HCT116 (cell line): ENCODE results near the gene PUM1. TPM values are rescaled to one million over a fixed set of nuclear protein-coding genes. Genes with fewer than 3 reads are reported as not detected.

Experiments used
- ATAC-seq: fragments of 200-7000 bp; cut with Tn5 transposase; 2 replicates; pipeline ENCODE4 v1.9.1; 2020; ENCODE audit warnings: mild to moderate bottlenecking, moderate library complexity
- BruUV-seq: library from RNA; stranded (reverse); fragments of 400-500 nt; replicated peaks from 2 replicates; lab custom pipeline; 2021; lab: Mats Ljungman, UMichigan
- CTCF ChIA-PET: fragments of 300-600 bp; sonication (Branson Sonifier 250); formaldehyde crosslinking; loops from one replicate; lab custom pipeline; 2021; ENCODE audit warnings: antibody characterized with exemption; lab: Charles Lee
- POLR2A ChIA-PET: fragments of 300-600, 350-600 bp; sonication (Branson Sonifier 250); formaldehyde crosslinking; loops from one replicate; lab custom pipeline; 2021; ENCODE audit warnings: antibody characterized with exemption; lab: Charles Lee
- RAD21 ChIA-PET, 2 experiments: fragments of 300-600 bp; sonication (Branson Sonifier 250); formaldehyde crosslinking; loops; one replicate each; lab custom pipeline; 2023; ENCODE audit warnings: low total read pairs in 2 of 2; ENCODE audit not compliant: uncharacterized antibody in 2 of 2, unreplicated experiment in 2 of 2, low non-redundant PET in 1 of 2; lab: Charles Lee
- DNase-seq: peaks from one replicate; pipeline ENCODE4 v3.0.0-alpha.2; 2010; ENCODE audit warnings: low read depth, low spot score
- H2AFZ ChIP-seq: fragments of 200-600 bp; shearing (Covaris generic), sonication (generic); 2 replicates; pipeline ENCODE4 v1.6.1; 2017; ENCODE audit warnings: low read depth, mixed run types, mixed read lengths, antibody characterized with exemption, low read length; ENCODE audit not compliant: poor library complexity, severe bottlenecking
- H3K27ac ChIP-seq: 2 replicates; pipeline ENCODE4 v1.5.1; 2012; ENCODE audit warnings: low read depth, low read length
- H3K27me3 ChIP-seq: fragments of 200-600 bp; sonication (generic); 2 replicates; pipeline ENCODE4 v1.6.1; 2016; ENCODE audit warnings: mixed run types, low read length, mixed read lengths; ENCODE audit not compliant: insufficient read depth
- H3K36me3 ChIP-seq, 2 experiments: fragments of 200-500 bp in 1 of 2; fragments of 200-600 bp in 1 of 2; sonication (Bioruptor generic) in 1 of 2; sonication (generic) in 1 of 2; 2 replicates each; pipeline versions ENCODE4 v1.5.1 to v1.6.1; 2014 to 2016; ENCODE audit warnings: low read length in 2 of 2, inconsistent platforms in 1 of 2, mixed read lengths in 1 of 2, mixed run types in 1 of 2; ENCODE audit not compliant: insufficient read depth in 2 of 2, control insufficient read depth in 1 of 2
- H3K4me1 ChIP-seq, 2 experiments: fragments of 200-600 bp in 1 of 2; sonication (generic) in 1 of 2; 2 replicates each; pipeline versions ENCODE4 v1.5.1 to v1.6.1; 2012 to 2017; ENCODE audit warnings: low read length in 2 of 2, inconsistent platforms in 1 of 2, mild to moderate bottlenecking in 1 of 2, mixed read lengths in 1 of 2, mixed run types in 1 of 2, moderate library complexity in 1 of 2; ENCODE audit not compliant: insufficient read depth in 2 of 2, control insufficient read depth in 1 of 2
- H3K4me2 ChIP-seq: fragments of 200-600 bp; sonication (generic); 2 replicates; pipeline ENCODE4 v1.6.1; 2017; ENCODE audit warnings: mixed run types, low read length, mixed read lengths
- H3K4me3 ChIP-seq, 2 experiments: fragments of 200-600 bp in 1 of 2; sonication (generic) in 1 of 2; replicated peaks in 1 of 2; 2 replicates each; pipeline ENCODE4 v1.5.1; 2011 to 2016; ENCODE audit warnings: low read length in 2 of 2, control low read depth in 1 of 2, low read depth in 1 of 2, mild to moderate bottlenecking in 1 of 2, mixed read lengths in 1 of 2, mixed run types in 1 of 2
- H3K79me2 ChIP-seq: fragments of 200-600 bp; sonication (generic); 2 replicates; pipeline ENCODE4 v1.6.1; 2017; ENCODE audit warnings: mild to moderate bottlenecking, mixed run types, low read length, moderate library complexity, mixed read lengths; ENCODE audit not compliant: insufficient read depth
- H3K9ac ChIP-seq: fragments of 200-600 bp; sonication (generic); 2 replicates; pipeline ENCODE4 v1.6.1; 2016; ENCODE audit warnings: low read length, mixed read lengths
- H3K9me2 ChIP-seq: fragments of 200-600 bp; sonication (generic), shearing (Covaris generic); 2 replicates; pipeline ENCODE4 v1.6.1; 2017; ENCODE audit warnings: mixed run types, mild to moderate bottlenecking, moderate library complexity; ENCODE audit not compliant: insufficient read depth
- H3K9me3 ChIP-seq, 2 experiments: fragments of 200-500 bp in 1 of 2; fragments of 200-600 bp in 1 of 2; sonication (Bioruptor generic) in 1 of 2; sonication (generic) in 1 of 2; 2 replicates each; pipeline ENCODE4 v1.6.1; 2014 to 2017; ENCODE audit warnings: low read length in 2 of 2, mixed read lengths in 2 of 2, inconsistent platforms in 1 of 2, low read depth in 1 of 2, mild to moderate bottlenecking in 1 of 2, mixed run types in 1 of 2, moderate library complexity in 1 of 2; ENCODE audit not compliant: control insufficient read depth in 1 of 2, insufficient read depth in 1 of 2
- H4K20me1 ChIP-seq: fragments of 200-600 bp; sonication (generic), shearing (Covaris generic); 2 replicates; pipeline ENCODE4 v1.6.1; 2017; ENCODE audit warnings: mixed run types, mild to moderate bottlenecking, moderate library complexity; ENCODE audit not compliant: insufficient read depth
- CBX3 ChIP-seq: IDR thresholded peaks from 2 replicates; pipeline ENCODE4 v1.6.1; 2012; ENCODE audit warnings: low read depth
- CEBPB ChIP-seq: IDR thresholded peaks from 2 replicates; pipeline ENCODE4 v1.6.1; 2012; ENCODE audit warnings: low read depth
- CTCF ChIP-seq, 3 experiments: fragments of 200-600 bp in 1 of 3; sonication (generic) in 1 of 3; IDR thresholded peaks in 2 of 3; conservative IDR thresholded peaks in 1 of 3; 2 replicates each; pipeline ENCODE4 v1.5.1; 2012 to 2017; ENCODE audit warnings: low read depth in 2 of 3, low read length in 2 of 3, antibody characterized with exemption in 1 of 3, borderline replicate concordance in 1 of 3, control low read depth in 1 of 3, mild to moderate bottlenecking in 1 of 3, mixed read lengths in 1 of 3, mixed run types in 1 of 3, moderate library complexity in 1 of 3; ENCODE audit not compliant: insufficient read depth in 1 of 3
- EGR1 ChIP-seq: IDR thresholded peaks from 2 replicates; pipeline ENCODE4 v1.6.1; 2012; ENCODE audit warnings: low read depth
- ELF1 ChIP-seq: IDR thresholded peaks from 2 replicates; pipeline ENCODE4 v1.6.1; 2012; ENCODE audit warnings: low read depth, borderline replicate concordance
- EZH2 ChIP-seq: fragments of 200-600 bp; sonication (generic); IDR thresholded peaks from 2 replicates; pipeline ENCODE4 v1.6.1; 2017; ENCODE audit warnings: antibody characterized with exemption, mixed run types
- EZH2phosphoT487 ChIP-seq: fragments of 200-600 bp; IDR thresholded peaks from 2 replicates; pipeline ENCODE4 v1.6.1; 2018; ENCODE audit warnings: antibody characterized with exemption, borderline replicate concordance
- FOSL1 ChIP-seq: IDR thresholded peaks from 2 replicates; pipeline ENCODE4 v1.6.1; 2012; ENCODE audit warnings: low read depth
- POLR2A ChIP-seq: IDR thresholded peaks from 2 replicates; pipeline ENCODE4 v1.7.0; 2011; ENCODE audit warnings: borderline replicate concordance; ENCODE audit not compliant: insufficient read depth, insufficient read length; ENCODE audit errors: extremely low read depth
- RAD21 ChIP-seq: IDR thresholded peaks from 2 replicates; pipeline ENCODE4 v1.6.1; 2012; ENCODE audit warnings: low read depth, mild to moderate bottlenecking
- SIN3A ChIP-seq: IDR thresholded peaks from 2 replicates; pipeline ENCODE4 v1.6.1; 2012; ENCODE audit warnings: low read depth
- SP1 ChIP-seq: IDR thresholded peaks from 2 replicates; pipeline ENCODE4 v1.6.1; 2012; ENCODE audit warnings: low read depth
- SRF ChIP-seq: IDR thresholded peaks from 2 replicates; pipeline ENCODE4 v1.6.1; 2012; ENCODE audit warnings: low read depth
- YY1 ChIP-seq: IDR thresholded peaks from 2 replicates; pipeline ENCODE4 v1.6.1; 2011; ENCODE audit warnings: low read length, low read depth, moderate library complexity, mild to moderate bottlenecking; ENCODE audit not compliant: insufficient replicate concordance; ENCODE audit errors: extremely low read depth
- ZFX ChIP-seq: fragments of 450-650 bp; IDR thresholded peaks from 2 replicates; pipeline ENCODE4 v1.6.1; 2017
- ZNF274 ChIP-seq: fragments of 200-500 bp; sonication (Bioruptor generic); IDR thresholded peaks from 2 replicates; pipeline ENCODE4 v1.6.1; 2014; ENCODE audit warnings: mild to moderate bottlenecking, low read depth, low read length, inconsistent platforms
- intact Hi-C: fragments of 100-400 bp; cut with micrococcal nuclease; formaldehyde crosslinking; loops from 2 replicates; pipeline ENCODE4 v1.10.0; 2022
- total RNA-seq: library from RNA; stranded (reverse); gene quantifications from one replicate; pipeline ENCODE4 v1.2.1, GENCODE V29; 2021; ENCODE audit not compliant: unreplicated experiment
- TF ChIP-seq, protein P1 (sequence below): IDR thresholded peaks from 2 replicates; pipeline ENCODE4 v1.6.1; 2012

PUM1 gene
- total RNA-seq, 1 experiment from 2014 or later = 113 TPM

- POLR2A ChIA-PET = no interaction called here
- H4K20me1 ChIP-seq = peaks cover 32% of the 10 kb centered on the region
- intact Hi-C loops = loop anchor here (10.0 kb wide), 1 partner anchor 91 kb away; no protein-coding TSS in a partner anchor
Observed at GRCh38 chr1:31063631-31064030, 1.9 kb downstream of the PUM1 start.

GRCh38 chr1:31062867-31063380 is 2.6 kb downstream of the PUM1 start:
- Histone ChIP-seq H3K9ac (no peak overlapping the region), H4K20me1 (peaks cover 35% of the 10 kb centered on the region), H3K27me3 (no peaks in the 10 kb centered on the region), H3K4me3 (no peak overlapping the region), H3K79me2 (peaks cover 77% of the 10 kb centered on the region), H3K9me2 (no peaks in the 10 kb centered on the region), H3K27ac (no peak overlapping the region), H3K9me3 (no peaks in the 10 kb centered on the region), H2AFZ (no peak overlapping the region), H3K36me3 (peaks cover 6 to 12% of the 10 kb centered on the region in 2 experiments), H3K4me2 (peak overlapping the region; percentile 85; the same call in 1 of the 2 replicates), H3K4me1 (peaks cover 17 to 27% of the 10 kb centered on the region in 2 experiments)
- CTCF ChIA-PET = no interaction called here
- RAD21 ChIA-PET = no interaction called here
- ATAC-seq (no peak), DNase-seq (no peak)
- POLR2A ChIA-PET = no interaction called here
- BruUV-seq = no TSS peak
- intact Hi-C loops = loop anchor here (10.0 kb wide), 1 partner anchor 92 kb away; no protein-coding TSS in a partner anchor
- no peak for TF ChIP-seq POLR2A
- TF ChIP-seq RAD21 = no peak
- TF ChIP-seq FOSL1 = no peak
- TF ChIP-seq CEBPB = no peak
- no peak for TF ChIP-seq EZH2phosphoT487
- no peak for TF ChIP-seq SRF
- no peak for TF ChIP-seq ELF1
- TF ChIP-seq EGR1 = no peak
- TF ChIP-seq CTCF (IDR thresholded peaks at IDR 0.05 in 2 of 3, conservative IDR thresholded peaks at IDR 0.05 in 1 of 3; ENCODE audit: borderline replicate concordance in 1 of 3, insufficient read depth in 1 of 3, low read depth in 2 of 3, low read length in 2 of 3) = no peak
- no peak for TF ChIP-seq CBX3
- TF ChIP-seq YY1 = no peak
- no peak for TF ChIP-seq ZNF274
- TF ChIP-seq, protein P1, sequence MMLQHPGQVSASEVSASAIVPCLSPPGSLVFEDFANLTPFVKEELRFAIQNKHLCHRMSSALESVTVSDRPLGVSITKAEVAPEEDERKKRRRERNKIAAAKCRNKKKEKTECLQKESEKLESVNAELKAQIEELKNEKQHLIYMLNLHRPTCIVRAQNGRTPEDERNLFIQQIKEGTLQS = no peak
- TF ChIP-seq ZFX = no peak
- no peak for TF ChIP-seq SP1

More at GRCh38 chr1:31063631-31064030, 1.9 kb downstream of the PUM1 start:
- no peaks in the 10 kb centered on the region for H3K9me3 ChIP-seq
- H3K27ac ChIP-seq = no peak overlapping the region
- H3K9me2 ChIP-seq = no peaks in the 10 kb centered on the region
- no peak for ATAC-seq
- no peak overlapping the region for H2AFZ ChIP-seq
- peak overlapping the region; percentile 98 for H3K9ac ChIP-seq
- peak overlapping the region; percentile 85 for H3K4me2 ChIP-seq
- CTCF ChIA-PET = no interaction called here
- TF ChIP-seq SIN3A (no peak), YY1 (no peak), EZH2phosphoT487 (no peak), EZH2 (no peak)
- TF ChIP-seq, all 23 proteins: peak for 0
- no peaks in the 10 kb centered on the region for H3K27me3 ChIP-seq
- H3K79me2 ChIP-seq = peaks cover 70% of the 10 kb centered on the region
- peaks cover 5 to 9% of the 10 kb centered on the region in 2 experiments; a peak in 3 of 4 replicates for H3K36me3 ChIP-seq
- DNase-seq = no peak
- peaks cover 17 to 28% of the 10 kb centered on the region in 2 experiments for H3K4me1 ChIP-seq
- RAD21 ChIA-PET = no interaction called here
- BruUV-seq = no TSS peak
- peak overlapping the region in 1 of 2 experiments; percentile 94; a peak in 3 of 4 replicates for H3K4me3 ChIP-seq
